Sciatic nerve (tissue), 2 donors: ENCODE measurements around the gene WDFY4. TPM values are rescaled to one million over a fixed set of nuclear protein-coding genes. Genes with fewer than 3 reads are reported as not detected.
A peak's percentile ranks its signal among the peaks of the same experiment; 100 is the strongest.

Source experiments
- ATAC-seq: fragments of 200-7000 bp; cut with Tn5 transposase; one replicate; pipeline ENCODE4 v1.9.1; 2020; ENCODE audit warnings: mild to moderate bottlenecking, moderate library complexity
- DNase-seq: peaks from one replicate; pipeline ENCODE4 v3.0.0-alpha.2; 2020; ENCODE audit warnings: low spot score
- intact Hi-C: fragments of 100-400 bp; cut with DNase I; formaldehyde crosslinking; loops from one replicate; pipeline ENCODE4 v1.14.2; 2022
- total RNA-seq: library from RNA; stranded (reverse); fragmentation: NEBNext Ultra II Directional; extraction: Animal tissue kit (Norgen Biotek cat#: 25700); gene quantifications from one replicate; pipeline ENCODE4 v1.2.1, GENCODE V29; 2021
- donor health status: DM: no; HTN: no; CAD: no.
- donor health status: DM: no; HTN: no; CAD: no.

WDFY4 gene
- total RNA-seq, 1 donor from 2014 or later = 8.6 TPM

GRCh38 chr10:48939790-48940325 is 255.2 kb downstream of the WDFY4 start, which contains the start of gene LRRC18:
Gene LRRC18, minus strand, starts transcription at chr10:48939840. Its CDS starts 25,685 bp downstream, at chr10:48914155.
- intact Hi-C loops = loop anchor here (10.0 kb wide), 1 partner anchor 1525 kb away; no protein-coding TSS in a partner anchor
- no peak for DNase-seq
- ATAC-seq = no peak

- ATAC-seq = no peak
- intact Hi-C loops = loop anchor here (10.0 kb wide), 1 partner anchor 1526 kb away; no protein-coding TSS in a partner anchor
- no peak for DNase-seq
Observed at GRCh38 chr10:48940372-48940771, 255.7 kb downstream of the WDFY4 start.

- no peak for ATAC-seq
- DNase-seq = no peak
- intact Hi-C loops = loop anchor here (10.0 kb wide), 1 partner anchor 1526 kb away; no protein-coding TSS in a partner anchor
Observed at GRCh38 chr10:48940958-48941357, 256.3 kb downstream of the WDFY4 start.

GRCh38 chr10:48941427-48942075 is 256.9 kb downstream of the WDFY4 start:
- intact Hi-C loops = loop anchor here (10.0 kb wide), 1 partner anchor 1527 kb away; no protein-coding TSS in a partner anchor
- ATAC-seq = no peak
- no peak for DNase-seq

GRCh38 chr10:48943096-48943495 is 258.4 kb downstream of the WDFY4 start:
- intact Hi-C loops = loop anchor here (10.0 kb wide), 1 partner anchor 1528 kb away; no protein-coding TSS in a partner anchor
- DNase-seq (no peak), ATAC-seq (no peak)

GRCh38 chr10:48944171-48944570 is 259.5 kb downstream of the WDFY4 start:
- ATAC-seq (no peak), DNase-seq (no peak)
- intact Hi-C loops = loop anchor here (10.0 kb wide), 1 partner anchor 1529 kb away; no protein-coding TSS in a partner anchor

- no peak for DNase-seq
- no peak for ATAC-seq
- intact Hi-C loops = loop anchor here (10.0 kb wide), 1 partner anchor 1531 kb away; no protein-coding TSS in a partner anchor
Observed at GRCh38 chr10:48945441-48946130, 260.9 kb downstream of the WDFY4 start.

- ATAC-seq (no peak), DNase-seq (no peak)
- intact Hi-C loops = loop anchor here (10.0 kb wide), 1 partner anchor 1532 kb away; no protein-coding TSS in a partner anchor
Observed at GRCh38 chr10:48946332-48946731, 261.7 kb downstream of the WDFY4 start.

- DNase-seq = no peak
- intact Hi-C loops = loop anchor here (10.0 kb wide), 1 partner anchor 1532 kb away; no protein-coding TSS in a partner anchor
- ATAC-seq = no peak
Observed at GRCh38 chr10:48946891-48947500, 262.3 kb downstream of the WDFY4 start.

- DNase-seq (no peak), ATAC-seq (peak; percentile 73)
- intact Hi-C loops = loop anchor here (10.0 kb wide), 1 partner anchor 1533 kb away; no protein-coding TSS in a partner anchor
Observed at GRCh38 chr10:48947690-48948469, 263.2 kb downstream of the WDFY4 start.

GRCh38 chr10:48948470-48949037 is 263.9 kb downstream of the WDFY4 start:
- intact Hi-C loops = loop anchor here (10.0 kb wide), 1 partner anchor 1534 kb away; no protein-coding TSS in a partner anchor
- DNase-seq = no peak

GRCh38 chr10:48951707-48952106 is 267.0 kb downstream of the WDFY4 start:
- DNase-seq (no peak), ATAC-seq (no peak)
- intact Hi-C loops = no loop called here

More at GRCh38 chr10:48948470-48949037, 263.9 kb downstream of the WDFY4 start:
- no peak for ATAC-seq

- no peak for DNase-seq
- intact Hi-C loops = no loop called here
- ATAC-seq = no peak
Observed at GRCh38 chr10:48957361-48958151, 272.9 kb downstream of the WDFY4 start.

- DNase-seq = no peak
- ATAC-seq = no peak
- intact Hi-C loops = no loop called here
Observed at GRCh38 chr10:48958598-48959190, 274.0 kb downstream of the WDFY4 start.

GRCh38 chr10:48964038-48964437 is 279.4 kb downstream of the WDFY4 start:
- ATAC-seq = no peak
- intact Hi-C loops = no loop called here
- DNase-seq = no peak

GRCh38 chr10:48965460-48965859 is 280.8 kb downstream of the WDFY4 start:
- DNase-seq (no peak), ATAC-seq (no peak)
- intact Hi-C loops = no loop called here

- DNase-seq (no peak), ATAC-seq (no peak)
- intact Hi-C loops = no loop called here
Observed at GRCh38 chr10:48968036-48968435, 283.4 kb downstream of the WDFY4 start.
